ENCODE measurements around the gene TUSC2.

The TUSC2 gene

DNA sequence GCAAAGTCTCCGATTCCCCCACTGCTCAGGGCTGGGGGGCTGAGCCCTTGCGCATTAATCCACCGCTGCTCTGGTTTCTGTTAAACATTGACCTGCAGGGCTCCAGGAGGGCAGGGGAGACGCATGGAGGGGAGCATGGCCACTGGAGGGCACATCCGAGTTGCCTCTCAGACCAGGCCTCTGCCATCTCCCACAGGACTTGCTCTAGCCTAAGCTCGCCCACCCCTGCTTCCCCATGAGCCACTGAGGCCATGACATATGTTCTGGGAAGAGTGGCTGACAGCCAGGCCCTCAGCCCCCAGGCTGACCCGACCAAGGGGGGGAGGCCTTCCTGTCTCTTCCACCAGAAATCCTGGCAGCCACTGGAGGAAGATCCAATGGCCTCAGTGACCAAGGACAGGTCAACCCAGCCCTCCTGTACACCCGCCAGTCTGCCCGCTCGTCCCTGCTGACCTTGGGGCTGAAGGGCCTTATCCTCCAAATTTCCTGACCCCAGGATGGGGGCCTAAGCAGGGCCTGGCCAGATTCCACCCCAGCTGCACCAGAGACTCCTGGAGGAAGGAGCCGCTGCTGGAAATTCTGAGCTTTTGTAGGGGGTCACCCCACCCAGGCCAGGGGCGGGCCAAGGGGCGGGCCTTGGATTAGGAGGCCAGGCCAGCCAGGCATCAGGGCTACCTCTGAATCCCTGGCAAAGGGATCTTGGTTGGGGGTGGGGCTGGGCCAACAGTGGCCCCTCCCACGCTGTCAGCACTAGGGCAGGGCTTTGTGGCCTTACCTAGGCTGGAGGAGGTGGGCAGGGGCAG is 24.8 kb downstream of the TUSC2 start, which contains the start of gene HYAL1:
Gene HYAL1 (minus strand): TSS at position 562 of the 803 bp plus-strand sequence. CDS start 618 bp downstream, outside the sequence.
- peaks cover 18% of the 10 kb centered on the region for H3K4me1 ChIP-seq (ENCODE audit: control insufficient read depth, low read depth, low read length)
- no peaks in the 10 kb centered on the region for H3K36me3 ChIP-seq (ENCODE audit: control insufficient read depth, low read depth, low read length)

DNA sequence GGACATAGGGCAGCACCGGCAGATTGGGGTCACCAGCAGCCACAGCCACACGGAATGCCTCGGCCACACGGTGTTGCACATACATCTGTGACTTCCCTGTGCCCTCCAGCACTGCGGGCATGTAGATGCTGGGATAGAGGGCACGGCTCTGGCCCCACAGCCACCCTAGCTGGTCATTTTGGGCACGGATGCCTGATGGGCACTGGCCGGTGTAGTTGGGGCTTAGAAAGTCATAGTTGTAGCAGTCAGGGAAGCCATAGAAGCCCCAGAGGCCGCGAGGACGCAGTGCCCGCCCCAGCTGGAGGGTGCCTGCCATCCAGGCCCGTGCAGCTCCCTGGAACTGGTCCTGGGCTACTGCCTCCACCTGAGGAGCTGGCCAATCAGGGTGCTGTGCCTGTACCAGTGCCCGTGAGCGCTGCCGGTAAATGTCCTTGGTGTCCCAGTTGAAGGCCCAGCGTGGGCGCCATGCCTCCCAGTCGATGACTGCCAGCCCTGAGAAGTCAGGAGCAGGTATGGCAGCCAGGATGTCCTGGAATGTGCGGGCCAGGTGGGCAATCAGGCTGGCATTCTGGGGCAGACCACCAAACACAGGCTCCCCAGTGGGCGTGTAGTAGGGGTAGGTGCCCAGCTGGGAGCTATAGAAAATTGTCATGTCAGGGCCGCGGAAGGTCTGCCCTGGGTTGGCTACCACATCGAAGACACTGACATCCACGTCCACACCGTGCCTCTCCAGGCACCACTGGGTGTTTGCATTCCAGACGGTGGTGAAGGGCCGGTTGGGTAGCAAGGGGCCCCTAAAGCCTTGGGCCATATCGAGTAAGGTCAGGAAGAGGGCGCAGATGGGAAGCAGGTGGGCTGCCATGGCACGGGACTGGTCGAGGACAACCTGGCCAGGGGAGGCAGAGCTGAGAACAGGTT is 25.7 kb downstream of the TUSC2 start:
- H3K9ac ChIP-seq (ENCODE audit: low read length), result no peak overlapping the region
- no peaks in the 10 kb centered on the region for H3K9me3 ChIP-seq (ENCODE audit: control insufficient read depth, low read depth, low read length)
- no peak overlapping the region for H3K4me3 ChIP-seq (ENCODE audit: low read length)
- no peaks in the 10 kb centered on the region for H3K27me3 ChIP-seq (ENCODE audit: control insufficient read depth, insufficient read depth, low read length)
- H3K36me3 ChIP-seq (ENCODE audit: control insufficient read depth, low read depth, low read length), result no peaks in the 10 kb centered on the region
- peaks cover 18% of the 10 kb centered on the region for H3K4me1 ChIP-seq (ENCODE audit: control insufficient read depth, low read depth, low read length)
- no peak overlapping the region for H3K27ac ChIP-seq (ENCODE audit: low read length)

More for the DNA sequence above, 24.8 kb downstream of the TUSC2 start, which contains the start of gene HYAL1:
- Histone ChIP-seq H3K9ac (ENCODE audit: low read length) (no peak within 1 kb of the TSS), H3K27ac (ENCODE audit: low read length) (peak within 1 kb of the TSS; percentile 24), H3K9me3 (ENCODE audit: control insufficient read depth, low read depth, low read length) (no peaks in the 10 kb centered on the region), H3K27me3 (ENCODE audit: control insufficient read depth, insufficient read depth, low read length) (no peaks in the 10 kb centered on the region), H3K4me3 (ENCODE audit: low read length) (peak within 1 kb of the TSS; percentile 26)

- Histone ChIP-seq H3K27ac (ENCODE audit: low read length) (no peak overlapping the region), H3K36me3 (ENCODE audit: control insufficient read depth, low read depth, low read length) (no peaks in the 10 kb centered on the region), H3K4me1 (ENCODE audit: control insufficient read depth, low read depth, low read length) (peaks cover 18% of the 10 kb centered on the region), H3K4me3 (ENCODE audit: low read length) (no peak overlapping the region), H3K27me3 (ENCODE audit: control insufficient read depth, insufficient read depth, low read length) (no peaks in the 10 kb centered on the region), H3K9ac (ENCODE audit: low read length) (no peak overlapping the region), H3K9me3 (ENCODE audit: control insufficient read depth, low read depth, low read length) (no peaks in the 10 kb centered on the region)
Measured at GRCh38 chr3:50300681-50301254, 27.3 kb downstream of the TUSC2 start.

DNA sequence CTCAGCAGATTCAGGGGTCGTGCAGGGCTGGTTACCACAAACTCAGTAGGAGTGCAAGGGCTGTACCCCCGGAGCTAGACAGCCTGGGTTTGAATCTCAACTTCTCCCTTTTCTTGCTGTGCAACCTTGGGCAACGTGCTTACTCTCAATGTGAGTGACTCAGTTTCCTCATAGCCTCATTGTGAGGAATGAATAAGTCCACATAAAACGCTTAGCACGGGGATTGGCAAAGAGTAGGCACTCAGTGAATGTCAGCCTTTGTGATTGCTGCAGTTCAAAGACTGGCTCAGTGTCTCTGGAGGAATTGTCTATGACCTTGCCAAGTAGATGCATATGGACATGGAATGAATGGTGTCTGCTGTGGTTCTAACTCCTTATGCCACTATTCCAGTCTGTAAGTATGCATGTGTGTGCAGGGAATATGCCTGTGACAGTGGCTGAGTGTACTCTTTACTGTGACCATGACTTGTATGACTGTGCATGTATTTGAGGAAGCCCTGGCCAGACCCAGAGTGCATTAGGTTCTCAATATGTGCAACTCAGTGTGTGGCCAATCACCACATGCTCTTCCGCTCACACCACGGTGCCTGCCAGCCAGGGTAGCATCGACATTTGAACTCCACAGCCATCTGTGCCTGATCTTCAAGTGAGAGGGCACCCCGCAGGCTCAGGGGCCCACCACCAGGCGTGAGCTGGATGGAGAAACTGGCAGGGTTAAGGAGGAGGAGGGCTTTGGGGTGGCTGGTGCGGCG is 27.9 kb downstream of the TUSC2 start:
- Histone ChIP-seq H3K27me3 (ENCODE audit: control insufficient read depth, insufficient read depth, low read length) (no peaks in the 10 kb centered on the region), H3K9me3 (ENCODE audit: control insufficient read depth, low read depth, low read length) (no peaks in the 10 kb centered on the region), H3K36me3 (ENCODE audit: control insufficient read depth, low read depth, low read length) (no peaks in the 10 kb centered on the region), H3K4me1 (ENCODE audit: control insufficient read depth, low read depth, low read length) (peaks cover 18% of the 10 kb centered on the region), H3K4me3 (ENCODE audit: low read length) (peak overlapping the region; percentile 92), H3K9ac (ENCODE audit: low read length) (peak overlapping the region; percentile 24), H3K27ac (ENCODE audit: low read length) (no peak overlapping the region)

DNA sequence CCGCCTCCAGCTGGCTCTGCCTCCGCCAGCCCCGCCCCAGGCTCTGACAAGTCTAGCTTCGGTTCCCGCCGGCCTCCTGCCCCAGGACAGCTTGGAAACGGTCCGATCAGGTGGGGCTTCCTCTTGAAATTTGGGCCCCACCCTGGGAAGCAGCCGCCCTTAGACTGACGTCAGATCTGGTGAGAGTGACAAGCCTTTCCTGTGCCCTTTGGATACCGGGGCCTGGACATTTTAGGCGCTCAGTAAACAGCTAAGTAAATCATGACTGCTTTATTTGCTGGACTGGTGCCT is 28.4 kb downstream of the TUSC2 start:
- Histone ChIP-seq H3K9me3 (ENCODE audit: control insufficient read depth, low read depth, low read length) (no peaks in the 10 kb centered on the region), H3K4me1 (ENCODE audit: control insufficient read depth, low read depth, low read length) (peaks cover 18% of the 10 kb centered on the region), H3K4me3 (ENCODE audit: low read length) (peak overlapping the region; percentile 92), H3K36me3 (ENCODE audit: control insufficient read depth, low read depth, low read length) (no peaks in the 10 kb centered on the region), H3K9ac (ENCODE audit: low read length) (peak overlapping the region; percentile 24), H3K27me3 (ENCODE audit: control insufficient read depth, insufficient read depth, low read length) (no peaks in the 10 kb centered on the region), H3K27ac (ENCODE audit: low read length) (no peak overlapping the region)

DNA sequence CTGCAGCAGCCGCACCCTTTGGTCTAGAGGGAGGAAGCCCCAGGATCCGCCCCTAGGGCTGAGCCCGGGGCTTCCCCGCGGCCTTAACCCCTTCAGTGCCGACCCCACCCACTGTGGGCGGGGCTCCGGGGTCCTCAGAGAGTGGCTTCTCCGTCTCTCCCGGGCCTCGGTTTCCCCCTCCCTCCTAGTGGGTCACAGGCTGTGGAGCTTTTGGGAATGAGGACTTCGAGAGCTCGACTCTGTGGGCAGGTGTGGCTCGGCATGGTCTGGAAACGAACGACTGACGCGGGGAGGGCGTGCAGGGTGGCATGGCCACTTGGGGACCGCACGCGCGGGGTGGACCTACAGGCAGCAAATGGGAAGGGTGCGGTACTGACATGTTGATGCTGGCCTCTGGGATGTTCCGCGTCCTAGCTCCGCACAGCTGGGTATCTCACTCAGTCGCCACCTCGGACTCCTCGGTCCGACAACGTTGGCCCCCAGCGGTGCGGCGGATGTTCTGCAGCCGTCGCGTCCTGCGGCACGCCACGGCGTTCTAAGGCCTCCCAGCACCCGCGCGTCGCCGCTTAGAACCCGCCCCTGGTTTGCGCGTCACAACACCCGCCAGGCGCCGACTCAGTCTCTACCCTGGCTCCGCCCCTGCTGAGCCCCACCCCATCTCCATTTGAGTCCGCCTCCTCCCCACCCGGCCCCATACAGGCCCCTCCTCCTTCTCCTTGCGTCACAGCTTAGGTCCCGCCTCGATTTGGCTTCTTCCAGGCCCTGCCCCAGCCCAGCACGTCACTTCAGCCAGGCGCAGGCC is 29.0 kb downstream of the TUSC2 start, which contains the start of the genes HYAL3 and NAA80:
Gene HYAL3 (minus strand): TSS at position 570 of the 802 bp plus-strand sequence. CDS start 3,803 bp downstream, outside the sequence.
Gene NAA80 (minus strand): TSS at position 570 of the 802 bp plus-strand sequence. CDS start 1,942 bp downstream, outside the sequence.
- Histone ChIP-seq H3K4me1 (ENCODE audit: control insufficient read depth, low read depth, low read length) (peaks cover 18% of the 10 kb centered on the region), H3K27ac (ENCODE audit: low read length) (no peak within 1 kb of the TSS), H3K27me3 (ENCODE audit: control insufficient read depth, insufficient read depth, low read length) (no peaks in the 10 kb centered on the region), H3K4me3 (ENCODE audit: low read length) (peak within 1 kb of the TSS; percentile 92), H3K9me3 (ENCODE audit: control insufficient read depth, low read depth, low read length) (no peaks in the 10 kb centered on the region), H3K9ac (ENCODE audit: low read length) (peak within 1 kb of the TSS; percentile 40), H3K36me3 (ENCODE audit: control insufficient read depth, low read depth, low read length) (no peaks in the 10 kb centered on the region)

DNA sequence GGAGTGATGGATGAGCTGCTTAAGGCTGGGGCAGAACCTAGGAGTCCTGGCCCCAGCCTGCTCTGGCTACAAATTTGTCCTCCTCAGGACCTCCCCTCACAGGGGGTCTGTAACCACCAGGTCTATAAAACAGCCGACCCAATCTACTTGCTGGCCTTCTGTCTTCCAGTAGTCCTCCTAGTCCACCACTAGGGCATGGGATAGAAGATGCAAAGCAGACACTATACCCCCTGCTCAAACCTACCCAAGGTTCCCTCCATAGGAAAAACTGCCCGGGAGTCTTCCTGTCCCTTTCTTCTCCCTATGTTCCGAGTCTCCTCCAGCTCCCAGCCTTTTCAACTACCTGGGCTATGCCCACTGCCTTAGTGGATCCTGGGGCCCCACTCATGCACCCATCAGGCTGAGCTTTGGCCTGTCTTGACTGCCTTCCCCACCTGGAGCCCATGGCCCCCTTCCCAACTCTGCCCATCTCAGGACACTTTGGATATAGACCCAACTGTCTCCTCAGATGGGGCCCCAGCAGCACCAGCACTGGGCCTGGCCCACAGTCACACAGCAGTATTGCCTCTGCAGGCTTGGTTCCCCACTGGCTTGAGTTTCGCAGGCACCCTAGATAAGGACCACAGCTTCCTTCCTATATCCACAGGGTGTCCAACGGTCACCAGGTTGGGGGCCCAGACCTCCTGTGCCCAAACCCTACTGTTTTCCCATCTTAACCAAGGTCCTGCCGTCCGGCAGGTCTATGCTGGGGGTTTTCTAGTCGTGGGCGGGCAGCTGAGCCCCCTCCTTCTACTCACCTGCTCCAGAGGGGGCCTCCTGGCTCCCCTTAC is 29.9 kb downstream of the TUSC2 start:
- Histone ChIP-seq H3K27ac (ENCODE audit: low read length) (no peak overlapping the region), H3K36me3 (ENCODE audit: control insufficient read depth, low read depth, low read length) (no peaks in the 10 kb centered on the region), H3K9ac (ENCODE audit: low read length) (no peak overlapping the region), H3K9me3 (ENCODE audit: control insufficient read depth, low read depth, low read length) (no peaks in the 10 kb centered on the region), H3K4me3 (ENCODE audit: low read length) (peak overlapping the region; percentile 92), H3K4me1 (ENCODE audit: control insufficient read depth, low read depth, low read length) (peaks cover 10% of the 10 kb centered on the region), H3K27me3 (ENCODE audit: control insufficient read depth, insufficient read depth, low read length) (no peaks in the 10 kb centered on the region)

DNA sequence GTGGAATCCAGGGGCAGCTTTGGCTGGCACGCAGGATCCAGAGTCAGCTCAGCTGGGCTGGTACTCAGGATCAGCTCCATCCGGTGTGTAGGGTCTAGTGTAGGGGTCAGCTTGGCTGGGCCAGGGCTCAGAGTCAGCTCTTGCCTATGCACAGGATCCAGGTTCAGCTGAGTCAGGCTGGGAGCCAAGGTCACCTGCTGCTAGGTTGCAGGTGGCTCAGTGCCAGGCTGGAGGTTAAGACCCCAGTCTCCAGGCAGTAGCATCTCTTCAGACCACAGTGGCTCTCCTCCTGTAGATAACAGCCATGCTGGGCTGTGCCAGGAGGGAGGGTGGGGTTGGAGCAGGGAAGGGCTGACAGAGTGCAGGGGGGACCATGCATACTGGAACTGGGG is 30.6 kb downstream of the TUSC2 start:
- Histone ChIP-seq H3K27me3 (ENCODE audit: control insufficient read depth, insufficient read depth, low read length) (no peaks in the 10 kb centered on the region), H3K27ac (ENCODE audit: low read length) (no peak overlapping the region), H3K36me3 (ENCODE audit: control insufficient read depth, low read depth, low read length) (no peaks in the 10 kb centered on the region), H3K9ac (ENCODE audit: low read length) (no peak overlapping the region), H3K9me3 (ENCODE audit: control insufficient read depth, low read depth, low read length) (no peaks in the 10 kb centered on the region), H3K4me1 (ENCODE audit: control insufficient read depth, low read depth, low read length) (peaks cover 11% of the 10 kb centered on the region), H3K4me3 (ENCODE audit: low read length) (no peak overlapping the region)

GRCh38 chr3:50296721-50297383 is 31.2 kb downstream of the TUSC2 start:
- Histone ChIP-seq H3K27ac (ENCODE audit: low read length) (no peak overlapping the region), H3K9ac (ENCODE audit: low read length) (no peak overlapping the region), H3K27me3 (ENCODE audit: control insufficient read depth, insufficient read depth, low read length) (no peaks in the 10 kb centered on the region), H3K4me3 (ENCODE audit: low read length) (no peak overlapping the region), H3K36me3 (ENCODE audit: control insufficient read depth, low read depth, low read length) (no peaks in the 10 kb centered on the region), H3K4me1 (ENCODE audit: control insufficient read depth, low read depth, low read length) (peaks cover 11% of the 10 kb centered on the region), H3K9me3 (ENCODE audit: control insufficient read depth, low read depth, low read length) (no peaks in the 10 kb centered on the region)
